HG02840 (cell line): ENCODE measurements around the gene ZMYND8.
"Not testable (repeated sequence)": the region's sequence is repeated elsewhere in the genome, so short reads cannot be mapped to it uniquely, and the experiment has no call there.

Source experiments
- ATAC-seq: cut with Tn5 transposase; IDR thresholded peaks from one replicate; pipeline ENCODE4 v1.9.1; 2021; ENCODE audit warnings: mild to moderate bottlenecking, moderate library complexity, moderate number of reproducible peaks; ENCODE audit not compliant: unreplicated experiment, low FRiP score

The ZMYND8 gene

DNA sequence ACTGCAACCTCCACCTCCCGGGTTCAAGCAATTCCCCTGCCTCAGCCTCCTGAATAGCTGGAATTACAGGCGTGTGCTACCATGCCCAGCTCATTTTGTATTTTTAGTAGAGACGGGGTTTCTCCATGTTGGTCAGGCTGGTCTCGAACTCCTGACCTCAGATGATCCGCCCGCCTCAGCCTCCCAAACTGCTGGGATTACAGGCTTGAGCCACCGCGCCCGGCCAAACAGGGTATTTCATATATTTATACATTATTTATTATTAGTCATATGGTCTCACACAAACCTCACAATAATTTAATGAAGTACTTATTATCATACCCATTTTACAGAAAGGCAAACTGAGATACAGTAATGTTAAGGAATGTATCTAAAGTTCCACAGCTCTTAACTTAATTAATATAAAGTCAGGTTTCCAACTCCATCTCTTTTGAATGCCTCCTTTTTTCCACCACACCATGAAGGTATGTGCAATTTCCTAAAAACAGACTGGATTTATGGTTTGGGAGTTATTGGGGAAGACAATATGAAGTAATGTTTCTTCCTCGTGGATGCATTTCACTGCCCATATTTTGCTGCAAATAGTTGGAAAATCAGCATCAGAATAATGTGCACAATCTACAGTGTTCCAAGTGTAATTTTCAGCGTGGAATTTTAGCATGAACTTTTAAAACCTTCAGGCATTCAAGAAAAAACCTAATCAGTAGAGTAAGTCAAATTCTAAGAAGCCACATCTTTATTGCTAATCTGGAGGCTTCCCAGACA, 65.7 kb downstream of the ZMYND8 start:
- no peak for ATAC-seq

DNA sequence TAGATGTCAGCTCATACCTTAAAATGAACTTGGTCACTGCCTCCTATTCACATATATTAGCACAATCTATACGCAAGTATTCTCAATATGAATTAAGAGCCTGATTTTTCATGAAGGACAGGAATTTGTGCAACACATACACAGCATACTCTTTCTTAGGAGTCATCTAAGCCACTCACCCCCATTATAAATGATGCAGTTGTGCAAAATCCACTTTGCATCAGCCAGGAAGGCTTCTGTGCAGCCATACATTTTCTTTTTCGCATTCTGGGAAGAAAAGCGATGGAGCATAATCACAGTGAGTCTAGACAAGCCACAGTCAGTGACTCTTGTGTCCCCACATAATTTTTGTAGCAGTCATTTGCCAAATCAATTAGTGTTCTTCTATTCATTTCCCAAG, 66.5 kb downstream of the ZMYND8 start:
- ATAC-seq = no peak

- ATAC-seq = no peak
These were observed 67.4 kb downstream of the ZMYND8 start for GRCh38 chr20:47289096-47289495.

DNA sequence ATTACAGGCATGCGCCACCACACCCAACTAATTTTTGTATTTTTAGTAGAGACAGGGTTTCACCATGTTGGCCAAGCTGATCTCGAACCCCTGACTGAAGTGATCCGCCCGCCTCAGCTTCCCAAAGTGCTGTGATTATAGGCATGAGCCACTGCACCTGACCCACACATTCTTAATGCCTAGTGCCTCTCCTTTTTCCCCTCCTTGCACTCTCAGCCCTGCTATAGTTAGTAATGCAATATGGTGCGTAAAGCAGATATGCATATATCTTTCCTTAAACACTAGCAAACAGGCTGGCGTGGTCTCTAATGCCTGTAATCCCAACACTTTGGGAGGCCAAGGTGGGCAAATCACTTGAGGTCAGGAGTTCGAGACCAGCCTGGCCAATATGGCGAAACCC, 68.0 kb downstream of the ZMYND8 start:
- ATAC-seq = not testable (repeated sequence)

- no peak for ATAC-seq
These were observed 68.8 kb downstream of the ZMYND8 start for GRCh38 chr20:47287609-47288144.

- ATAC-seq = no peak
These were observed 69.8 kb downstream of the ZMYND8 start for GRCh38 chr20:47286681-47287080.

GRCh38 chr20:47285189-47285588, 71.3 kb downstream of the ZMYND8 start:
- no peak for ATAC-seq

GRCh38 chr20:47284373-47284772, 72.1 kb downstream of the ZMYND8 start:
- ATAC-seq = no peak

- ATAC-seq = no peak
These were observed 73.1 kb downstream of the ZMYND8 start for GRCh38 chr20:47283411-47283810.

DNA sequence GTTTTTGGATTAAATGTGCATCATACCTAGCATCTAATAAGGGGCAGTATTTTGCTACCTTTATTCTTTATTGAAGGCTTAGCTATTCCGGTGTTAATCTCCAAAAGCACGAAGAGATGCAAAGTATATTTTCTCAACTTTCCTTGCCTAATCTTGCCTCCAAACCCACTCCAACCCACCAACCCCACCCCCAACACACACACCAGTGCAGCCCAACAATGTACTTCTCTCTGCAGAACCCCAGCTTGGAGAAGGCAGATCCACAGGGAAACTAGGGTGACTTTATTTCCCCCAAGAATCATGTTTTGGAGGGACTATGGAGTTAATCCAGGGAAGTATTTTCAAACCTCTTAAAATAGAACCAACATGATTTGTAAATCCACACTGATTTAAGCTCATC, 73.6 kb downstream of the ZMYND8 start:
- no peak for ATAC-seq

DNA sequence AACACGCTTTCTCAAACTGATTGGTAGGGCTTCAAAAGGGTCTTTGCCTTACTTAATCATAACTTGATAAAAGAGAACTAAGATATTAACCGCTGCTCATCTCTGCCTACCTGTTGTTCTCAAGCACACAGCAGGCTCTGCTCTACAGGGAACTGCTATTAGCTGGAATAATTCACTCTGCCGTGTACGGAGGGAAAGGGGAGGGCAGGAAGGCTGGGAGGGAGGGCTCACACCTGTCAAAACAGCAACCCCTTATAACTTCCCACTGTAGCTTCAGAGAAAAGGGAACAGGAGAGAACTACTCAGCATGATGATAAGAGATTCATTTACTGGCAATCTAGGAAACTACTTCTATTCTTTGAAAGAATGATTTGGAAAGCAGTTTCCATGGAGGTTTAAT, 75.1 kb downstream of the ZMYND8 start:
- no peak for ATAC-seq

- ATAC-seq = no peak
These were observed 75.8 kb downstream of the ZMYND8 start for GRCh38 chr20:47280668-47281067.

DNA sequence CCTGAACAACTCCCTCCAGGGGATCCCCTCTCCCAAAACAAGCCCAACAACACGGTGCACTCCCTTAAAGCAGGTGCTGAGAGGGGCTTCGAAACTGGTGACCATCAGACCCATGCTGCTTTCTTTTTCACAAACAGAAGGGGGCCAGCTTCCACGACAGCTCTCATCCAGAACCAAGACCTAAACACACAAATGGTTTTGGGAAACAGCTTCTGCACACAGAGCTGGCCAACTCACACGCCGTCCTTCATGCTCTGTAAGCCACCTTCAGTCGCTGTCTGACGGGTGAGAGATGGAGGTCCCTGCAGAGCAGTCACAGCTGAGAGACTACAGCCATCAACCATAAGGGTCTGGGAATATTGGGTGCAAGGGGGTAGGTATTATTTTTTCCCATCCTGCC, 76.3 kb downstream of the ZMYND8 start:
- no peak for ATAC-seq

- ATAC-seq = no peak
These were observed 77.6 kb downstream of the ZMYND8 start for GRCh38 chr20:47278907-47279348.

GRCh38 chr20:47277535-47277872, 79.0 kb downstream of the ZMYND8 start:
- not testable (repeated sequence) for ATAC-seq

DNA sequence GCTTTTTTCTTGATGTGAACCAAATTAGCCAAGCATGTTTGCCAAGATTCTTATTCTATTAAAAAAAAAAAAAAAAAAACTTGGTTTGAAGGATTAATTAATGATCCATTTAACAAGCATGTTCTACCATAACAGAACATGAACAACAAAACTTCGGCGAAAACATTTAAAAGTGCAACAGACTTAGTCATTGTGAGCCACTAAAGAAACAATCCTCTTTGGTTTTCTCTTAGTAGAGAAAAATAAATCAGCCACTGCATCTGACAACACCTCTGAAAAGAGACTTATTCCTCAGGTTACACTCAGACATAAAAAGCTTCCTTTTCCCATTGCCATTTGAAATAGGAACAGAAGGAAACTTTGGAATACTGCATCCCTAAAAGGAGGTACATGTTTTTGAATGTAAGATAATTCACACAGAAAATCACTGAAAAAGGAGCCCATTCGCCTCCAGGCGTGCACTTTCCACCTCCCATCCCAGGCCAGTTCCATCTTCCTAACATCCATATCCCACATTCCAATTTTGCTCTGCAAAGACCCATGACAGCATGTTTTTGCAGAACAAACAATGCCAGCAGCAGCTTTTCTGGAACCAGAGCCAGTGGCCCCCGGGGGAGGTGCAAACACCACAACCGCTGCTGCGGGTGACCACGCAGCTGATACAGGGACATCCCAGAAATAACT, 79.5 kb downstream of the ZMYND8 start:
- no peak for ATAC-seq

GRCh38 chr20:47276251-47276650, 80.2 kb downstream of the ZMYND8 start:
- no peak for ATAC-seq

- no peak for ATAC-seq
These were observed 81.0 kb downstream of the ZMYND8 start for GRCh38 chr20:47275548-47275947.

GRCh38 chr20:47274401-47275108, 81.9 kb downstream of the ZMYND8 start:
- ATAC-seq = peak; percentile 61

DNA sequence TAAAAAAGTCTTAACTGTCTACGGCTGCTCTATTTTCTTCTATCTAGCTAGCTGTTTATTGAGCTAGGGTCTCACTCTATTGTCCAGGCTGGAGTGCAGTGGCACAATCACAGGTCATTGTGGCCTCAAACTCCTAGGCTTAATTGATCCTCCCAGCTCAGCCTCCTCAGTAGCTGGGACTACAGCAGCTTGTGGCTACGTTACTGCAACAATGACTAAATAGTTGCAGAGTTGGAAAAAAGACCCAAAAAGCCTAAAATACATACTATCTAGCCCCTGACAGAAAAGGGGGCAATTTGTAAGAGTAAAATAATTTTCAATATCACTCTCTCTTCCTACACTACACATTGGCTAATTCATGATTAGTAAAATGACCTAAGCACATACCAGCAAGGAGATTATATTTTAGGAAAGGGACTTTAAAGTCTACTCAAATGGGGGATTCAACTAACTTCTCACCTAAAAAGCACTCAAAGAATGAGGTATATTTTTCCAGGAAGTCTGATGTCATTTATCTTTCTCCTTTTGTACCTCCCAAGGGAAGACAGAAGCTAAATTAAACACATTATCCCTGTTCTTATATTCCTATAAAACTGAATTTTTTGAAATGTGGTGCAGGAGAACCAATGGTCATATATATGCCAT, 82.8 kb downstream of the ZMYND8 start:
- no peak for ATAC-seq
